ENCODE results near the gene FKBP5.
"Not testable (repeated sequence)": the region's sequence is repeated elsewhere in the genome, so short reads cannot be mapped to it uniquely, and the experiment has no call there.

DNA sequence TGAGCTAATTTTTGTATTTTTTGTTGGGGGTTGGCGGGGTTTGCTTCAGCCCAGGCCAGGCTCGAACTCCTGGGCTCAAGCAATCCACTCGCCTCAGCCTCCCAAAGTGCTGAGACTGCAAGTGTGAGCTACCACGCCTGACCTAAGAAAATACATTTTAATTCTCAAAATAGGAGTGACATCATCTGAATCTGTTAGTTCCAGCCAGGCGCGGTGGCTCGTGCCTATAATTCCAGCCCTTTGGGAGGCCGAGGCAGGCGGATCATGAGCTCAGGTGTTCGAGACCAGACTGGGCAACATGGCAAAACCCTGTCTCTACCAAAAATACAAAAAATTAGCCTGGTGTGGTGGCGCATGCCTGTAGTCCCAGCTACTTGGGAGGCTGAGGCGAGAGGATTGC, 45.6 kb upstream of the FKBP5 start:
- TF ChIP-seq CSDC2 (CRISPR knock-in tag; IDR thresholded peaks at IDR 0.05); TCF4 (CRISPR knock-in tag; IDR thresholded peaks at IDR 0.05; ENCODE audit: borderline replicate concordance); BACH2 (CRISPR knock-in tag; IDR thresholded peaks at IDR 0.05; ENCODE audit: borderline replicate concordance); SNAI2 (CRISPR knock-in tag; IDR thresholded peaks at IDR 0.05); RARB (CRISPR knock-in tag; IDR thresholded peaks at IDR 0.05); ZNF565 (CRISPR knock-in tag; conservative IDR thresholded peaks at IDR 0.05; ENCODE audit: low read depth); ZFP30 (CRISPR knock-in tag; IDR thresholded peaks at IDR 0.05); ESRRG (CRISPR knock-in tag; IDR thresholded peaks at IDR 0.05); ZNF8 (CRISPR knock-in tag; IDR thresholded peaks at IDR 0.05); PPARA (CRISPR knock-in tag; IDR thresholded peaks at IDR 0.05; ENCODE audit: borderline replicate concordance); PATZ1 (CRISPR knock-in tag; IDR thresholded peaks at IDR 0.05; ENCODE audit: borderline replicate concordance): not testable (repeated sequence)
- TF ChIP-seq, protein P1, sequence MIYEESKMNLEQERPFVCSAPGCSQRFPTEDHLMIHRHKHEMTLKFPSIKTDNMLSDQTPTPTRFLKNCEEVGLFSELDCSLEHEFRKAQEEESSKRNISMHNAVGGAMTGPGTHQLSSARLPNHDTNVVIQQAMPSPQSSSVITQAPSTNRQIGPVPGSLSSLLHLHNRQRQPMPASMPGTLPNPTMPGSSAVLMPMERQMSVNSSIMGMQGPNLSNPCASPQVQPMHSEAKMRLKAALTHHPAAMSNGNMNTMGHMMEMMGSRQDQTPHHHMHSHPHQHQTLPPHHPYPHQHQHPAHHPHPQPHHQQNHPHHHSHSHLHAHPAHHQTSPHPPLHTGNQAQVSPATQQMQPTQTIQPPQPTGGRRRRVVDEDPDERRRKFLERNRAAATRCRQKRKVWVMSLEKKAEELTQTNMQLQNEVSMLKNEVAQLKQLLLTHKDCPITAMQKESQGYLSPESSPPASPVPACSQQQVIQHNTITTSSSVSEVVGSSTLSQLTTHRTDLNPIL (CRISPR knock-in tag; IDR thresholded peaks at IDR 0.05; ENCODE audit: low read depth) = not testable (repeated sequence)
- TF ChIP-seq, protein P2, sequence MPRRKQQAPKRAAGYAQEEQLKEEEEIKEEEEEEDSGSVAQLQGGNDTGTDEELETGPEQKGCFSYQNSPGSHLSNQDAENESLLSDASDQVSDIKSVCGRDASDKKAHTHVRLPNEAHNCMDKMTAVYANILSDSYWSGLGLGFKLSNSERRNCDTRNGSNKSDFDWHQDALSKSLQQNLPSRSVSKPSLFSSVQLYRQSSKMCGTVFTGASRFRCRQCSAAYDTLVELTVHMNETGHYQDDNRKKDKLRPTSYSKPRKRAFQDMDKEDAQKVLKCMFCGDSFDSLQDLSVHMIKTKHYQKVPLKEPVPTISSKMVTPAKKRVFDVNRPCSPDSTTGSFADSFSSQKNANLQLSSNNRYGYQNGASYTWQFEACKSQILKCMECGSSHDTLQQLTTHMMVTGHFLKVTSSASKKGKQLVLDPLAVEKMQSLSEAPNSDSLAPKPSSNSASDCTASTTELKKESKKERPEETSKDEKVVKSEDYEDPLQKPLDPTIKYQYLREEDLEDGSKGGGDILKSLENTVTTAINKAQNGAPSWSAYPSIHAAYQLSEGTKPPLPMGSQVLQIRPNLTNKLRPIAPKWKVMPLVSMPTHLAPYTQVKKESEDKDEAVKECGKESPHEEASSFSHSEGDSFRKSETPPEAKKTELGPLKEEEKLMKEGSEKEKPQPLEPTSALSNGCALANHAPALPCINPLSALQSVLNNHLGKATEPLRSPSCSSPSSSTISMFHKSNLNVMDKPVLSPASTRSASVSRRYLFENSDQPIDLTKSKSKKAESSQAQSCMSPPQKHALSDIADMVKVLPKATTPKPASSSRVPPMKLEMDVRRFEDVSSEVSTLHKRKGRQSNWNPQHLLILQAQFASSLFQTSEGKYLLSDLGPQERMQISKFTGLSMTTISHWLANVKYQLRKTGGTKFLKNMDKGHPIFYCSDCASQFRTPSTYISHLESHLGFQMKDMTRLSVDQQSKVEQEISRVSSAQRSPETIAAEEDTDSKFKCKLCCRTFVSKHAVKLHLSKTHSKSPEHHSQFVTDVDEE (CRISPR knock-in tag; IDR thresholded peaks at IDR 0.05) = not testable (repeated sequence)
